ENCODE measurements around the gene GRAMD4.

DNA sequence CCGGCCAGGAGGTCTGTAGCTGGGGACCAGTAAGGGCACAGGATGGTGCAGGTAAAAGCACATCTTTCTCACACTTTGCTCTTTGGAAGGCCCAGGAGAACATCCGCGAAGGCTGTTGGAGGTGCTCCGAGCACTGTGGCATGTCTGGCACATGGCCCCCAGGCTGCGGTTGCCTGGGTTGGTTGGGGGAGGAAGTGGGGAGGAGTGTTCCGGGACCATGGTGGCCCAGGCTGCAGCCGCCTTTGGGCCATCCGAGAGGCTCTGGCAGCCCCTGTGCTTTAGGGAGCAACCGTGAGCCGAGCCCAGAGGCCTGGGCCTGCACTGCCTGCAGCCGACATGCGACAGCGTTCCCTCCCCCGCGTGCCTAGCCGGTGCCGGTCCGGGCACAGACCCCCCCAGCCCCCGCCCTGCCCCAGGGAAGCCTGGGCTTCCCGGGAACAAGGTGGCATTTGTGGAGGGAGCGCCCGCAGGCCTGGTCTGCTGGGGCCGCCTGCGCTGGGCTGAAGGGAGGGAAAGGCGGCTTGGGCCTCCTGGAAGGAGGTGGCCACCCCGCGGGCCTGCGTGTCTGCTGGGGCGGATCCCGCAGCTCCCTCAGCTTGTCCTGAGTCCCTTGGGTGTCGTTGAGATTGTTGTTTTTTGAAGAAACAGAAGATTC, 57.9 kb downstream of the GRAMD4 start:
- TF ChIP-seq, protein P1, sequence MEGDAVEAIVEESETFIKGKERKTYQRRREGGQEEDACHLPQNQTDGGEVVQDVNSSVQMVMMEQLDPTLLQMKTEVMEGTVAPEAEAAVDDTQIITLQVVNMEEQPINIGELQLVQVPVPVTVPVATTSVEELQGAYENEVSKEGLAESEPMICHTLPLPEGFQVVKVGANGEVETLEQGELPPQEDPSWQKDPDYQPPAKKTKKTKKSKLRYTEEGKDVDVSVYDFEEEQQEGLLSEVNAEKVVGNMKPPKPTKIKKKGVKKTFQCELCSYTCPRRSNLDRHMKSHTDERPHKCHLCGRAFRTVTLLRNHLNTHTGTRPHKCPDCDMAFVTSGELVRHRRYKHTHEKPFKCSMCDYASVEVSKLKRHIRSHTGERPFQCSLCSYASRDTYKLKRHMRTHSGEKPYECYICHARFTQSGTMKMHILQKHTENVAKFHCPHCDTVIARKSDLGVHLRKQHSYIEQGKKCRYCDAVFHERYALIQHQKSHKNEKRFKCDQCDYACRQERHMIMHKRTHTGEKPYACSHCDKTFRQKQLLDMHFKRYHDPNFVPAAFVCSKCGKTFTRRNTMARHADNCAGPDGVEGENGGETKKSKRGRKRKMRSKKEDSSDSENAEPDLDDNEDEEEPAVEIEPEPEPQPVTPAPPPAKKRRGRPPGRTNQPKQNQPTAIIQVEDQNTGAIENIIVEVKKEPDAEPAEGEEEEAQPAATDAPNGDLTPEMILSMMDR (IDR thresholded peaks at IDR 0.05): no peak
- TF ChIP-seq ESRRA (IDR thresholded peaks at IDR 0.05; ENCODE audit: borderline replicate concordance, low read length) (no peak), POLR2A (IDR thresholded peaks at IDR 0.05; ENCODE audit: low read length) (no peak)
- TF ChIP-seq, protein P2, sequence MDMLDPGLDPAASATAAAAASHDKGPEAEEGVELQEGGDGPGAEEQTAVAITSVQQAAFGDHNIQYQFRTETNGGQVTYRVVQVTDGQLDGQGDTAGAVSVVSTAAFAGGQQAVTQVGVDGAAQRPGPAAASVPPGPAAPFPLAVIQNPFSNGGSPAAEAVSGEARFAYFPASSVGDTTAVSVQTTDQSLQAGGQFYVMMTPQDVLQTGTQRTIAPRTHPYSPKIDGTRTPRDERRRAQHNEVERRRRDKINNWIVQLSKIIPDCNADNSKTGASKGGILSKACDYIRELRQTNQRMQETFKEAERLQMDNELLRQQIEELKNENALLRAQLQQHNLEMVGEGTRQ (IDR thresholded peaks at IDR 0.05): no peak
